Measurements from ENCODE around the gene CNTNAP2.

The CNTNAP2 gene

GRCh38 chr7:147428075-147428474 lies 1311.5 kb downstream of the CNTNAP2 start:
- DNase-seq (ENCODE audit: insufficient read length, low spot score): no peak
- no peak for TF ChIP-seq TAF1 (IDR thresholded peaks at IDR 0.05; ENCODE audit: low read depth, low read length)
- TF ChIP-seq POLR2AphosphoS5 (IDR thresholded peaks at IDR 0.05; ENCODE audit: low read depth, low read length): no peak
- no peak for TF ChIP-seq PAX5 (IDR thresholded peaks at IDR 0.05; ENCODE audit: insufficient read depth, low read length, severe bottlenecking)
- no peak for TF ChIP-seq POLR2A (IDR thresholded peaks at IDR 0.05; ENCODE audit: low read depth, low read length)
- no peak for TF ChIP-seq SPI1 (IDR thresholded peaks at IDR 0.05; ENCODE audit: low read depth, low read length)
- no peak for TF ChIP-seq POU2F2 (IDR thresholded peaks at IDR 0.05; ENCODE audit: low read depth, low read length)
- no peak for FAIRE-seq

GRCh38 chr7:147429961-147430360 lies 1313.4 kb downstream of the CNTNAP2 start:
- TF ChIP-seq POLR2AphosphoS5 (IDR thresholded peaks at IDR 0.05; ENCODE audit: low read depth, low read length) (no peak), TAF1 (IDR thresholded peaks at IDR 0.05; ENCODE audit: low read depth, low read length) (no peak), POU2F2 (IDR thresholded peaks at IDR 0.05; ENCODE audit: low read depth, low read length) (no peak), PAX5 (IDR thresholded peaks at IDR 0.05; ENCODE audit: insufficient read depth, low read length, severe bottlenecking) (no peak), SPI1 (IDR thresholded peaks at IDR 0.05; ENCODE audit: low read depth, low read length) (no peak), POLR2A (IDR thresholded peaks at IDR 0.05; ENCODE audit: low read depth, low read length) (no peak)
- FAIRE-seq (no peak), DNase-seq (ENCODE audit: insufficient read length, low spot score) (no peak)

GRCh38 chr7:147432079-147432478 lies 1315.5 kb downstream of the CNTNAP2 start:
- FAIRE-seq (no peak), DNase-seq (ENCODE audit: insufficient read length, low spot score) (no peak)
- no peak for TF ChIP-seq POLR2A (IDR thresholded peaks at IDR 0.05; ENCODE audit: low read depth, low read length)
- no peak for TF ChIP-seq TAF1 (IDR thresholded peaks at IDR 0.05; ENCODE audit: low read depth, low read length)
- TF ChIP-seq POLR2AphosphoS5 (IDR thresholded peaks at IDR 0.05; ENCODE audit: low read depth, low read length): no peak
- TF ChIP-seq PAX5 (IDR thresholded peaks at IDR 0.05; ENCODE audit: insufficient read depth, low read length, severe bottlenecking): no peak
- TF ChIP-seq POU2F2 (IDR thresholded peaks at IDR 0.05; ENCODE audit: low read depth, low read length): no peak
- no peak for TF ChIP-seq SPI1 (IDR thresholded peaks at IDR 0.05; ENCODE audit: low read depth, low read length)

- TF ChIP-seq POLR2A (IDR thresholded peaks at IDR 0.05; ENCODE audit: low read depth, low read length) (no peak), POLR2AphosphoS5 (IDR thresholded peaks at IDR 0.05; ENCODE audit: low read depth, low read length) (no peak), SPI1 (IDR thresholded peaks at IDR 0.05; ENCODE audit: low read depth, low read length) (no peak), POU2F2 (IDR thresholded peaks at IDR 0.05; ENCODE audit: low read depth, low read length) (no peak), TAF1 (IDR thresholded peaks at IDR 0.05; ENCODE audit: low read depth, low read length) (no peak), PAX5 (IDR thresholded peaks at IDR 0.05; ENCODE audit: insufficient read depth, low read length, severe bottlenecking) (no peak)
- DNase-seq (ENCODE audit: insufficient read length, low spot score) (no peak), FAIRE-seq (no peak)
Measured at GRCh38 chr7:147432576-147432975, 1316.0 kb downstream of the CNTNAP2 start.

- no peak for FAIRE-seq
- TF ChIP-seq TAF1 (IDR thresholded peaks at IDR 0.05; ENCODE audit: low read depth, low read length) (no peak), POLR2A (IDR thresholded peaks at IDR 0.05; ENCODE audit: low read depth, low read length) (no peak), POU2F2 (IDR thresholded peaks at IDR 0.05; ENCODE audit: low read depth, low read length) (no peak), POLR2AphosphoS5 (IDR thresholded peaks at IDR 0.05; ENCODE audit: low read depth, low read length) (no peak), SPI1 (IDR thresholded peaks at IDR 0.05; ENCODE audit: low read depth, low read length) (no peak), PAX5 (IDR thresholded peaks at IDR 0.05; ENCODE audit: insufficient read depth, low read length, severe bottlenecking) (no peak)
Measured at GRCh38 chr7:147436718-147437117, 1320.1 kb downstream of the CNTNAP2 start.

GRCh38 chr7:147438216-147438615 lies 1321.6 kb downstream of the CNTNAP2 start:
- TF ChIP-seq POU2F2 (IDR thresholded peaks at IDR 0.05; ENCODE audit: low read depth, low read length): no peak
- no peak for TF ChIP-seq POLR2A (IDR thresholded peaks at IDR 0.05; ENCODE audit: low read depth, low read length)
- no peak for TF ChIP-seq PAX5 (IDR thresholded peaks at IDR 0.05; ENCODE audit: insufficient read depth, low read length, severe bottlenecking)
- no peak for TF ChIP-seq POLR2AphosphoS5 (IDR thresholded peaks at IDR 0.05; ENCODE audit: low read depth, low read length)
- TF ChIP-seq SPI1 (IDR thresholded peaks at IDR 0.05; ENCODE audit: low read depth, low read length): no peak
- TF ChIP-seq TAF1 (IDR thresholded peaks at IDR 0.05; ENCODE audit: low read depth, low read length): no peak
- FAIRE-seq (no peak), DNase-seq (ENCODE audit: insufficient read length, low spot score) (no peak)

More at GRCh38 chr7:147436718-147437117, 1320.1 kb downstream of the CNTNAP2 start:
- DNase-seq (ENCODE audit: insufficient read length, low spot score): no peak

- FAIRE-seq: no peak
Measured at GRCh38 chr7:147443942-147444341, 1327.3 kb downstream of the CNTNAP2 start.

GRCh38 chr7:147452816-147453215 lies 1336.2 kb downstream of the CNTNAP2 start:
- DNase-seq (ENCODE audit: insufficient read length, low spot score) (no peak), FAIRE-seq (no peak)
- TF ChIP-seq TAF1 (IDR thresholded peaks at IDR 0.05; ENCODE audit: low read depth, low read length): no peak
- TF ChIP-seq PAX5 (IDR thresholded peaks at IDR 0.05; ENCODE audit: insufficient read depth, low read length, severe bottlenecking): no peak
- TF ChIP-seq POU2F2 (IDR thresholded peaks at IDR 0.05; ENCODE audit: low read depth, low read length): no peak
- TF ChIP-seq POLR2A (IDR thresholded peaks at IDR 0.05; ENCODE audit: low read depth, low read length): no peak
- no peak for TF ChIP-seq SPI1 (IDR thresholded peaks at IDR 0.05; ENCODE audit: low read depth, low read length)
- TF ChIP-seq POLR2AphosphoS5 (IDR thresholded peaks at IDR 0.05; ENCODE audit: low read depth, low read length): no peak

More at GRCh38 chr7:147443942-147444341, 1327.3 kb downstream of the CNTNAP2 start:
- TF ChIP-seq POU2F2 (IDR thresholded peaks at IDR 0.05; ENCODE audit: low read depth, low read length) (no peak), POLR2AphosphoS5 (IDR thresholded peaks at IDR 0.05; ENCODE audit: low read depth, low read length) (no peak), TAF1 (IDR thresholded peaks at IDR 0.05; ENCODE audit: low read depth, low read length) (no peak), POLR2A (IDR thresholded peaks at IDR 0.05; ENCODE audit: low read depth, low read length) (no peak), PAX5 (IDR thresholded peaks at IDR 0.05; ENCODE audit: insufficient read depth, low read length, severe bottlenecking) (no peak), SPI1 (IDR thresholded peaks at IDR 0.05; ENCODE audit: low read depth, low read length) (no peak)
- DNase-seq (ENCODE audit: insufficient read length, low spot score): no peak

GRCh38 chr7:147465223-147465622 lies 1348.6 kb downstream of the CNTNAP2 start:
- DNase-seq (ENCODE audit: insufficient read length, low spot score) (no peak), FAIRE-seq (no peak)
- no peak for TF ChIP-seq POU2F2 (IDR thresholded peaks at IDR 0.05; ENCODE audit: low read depth, low read length)
- no peak for TF ChIP-seq POLR2A (IDR thresholded peaks at IDR 0.05; ENCODE audit: low read depth, low read length)
- TF ChIP-seq POLR2AphosphoS5 (IDR thresholded peaks at IDR 0.05; ENCODE audit: low read depth, low read length): no peak
- TF ChIP-seq PAX5 (IDR thresholded peaks at IDR 0.05; ENCODE audit: insufficient read depth, low read length, severe bottlenecking): no peak

GRCh38 chr7:147472556-147472955 lies 1356.0 kb downstream of the CNTNAP2 start:
- TF ChIP-seq POLR2AphosphoS5 (IDR thresholded peaks at IDR 0.05; ENCODE audit: low read depth, low read length) (no peak), PAX5 (IDR thresholded peaks at IDR 0.05; ENCODE audit: insufficient read depth, low read length, severe bottlenecking) (no peak), POLR2A (IDR thresholded peaks at IDR 0.05; ENCODE audit: low read depth, low read length) (no peak), SPI1 (IDR thresholded peaks at IDR 0.05; ENCODE audit: low read depth, low read length) (no peak), TAF1 (IDR thresholded peaks at IDR 0.05; ENCODE audit: low read depth, low read length) (no peak), POU2F2 (IDR thresholded peaks at IDR 0.05; ENCODE audit: low read depth, low read length) (no peak)
- FAIRE-seq (no peak), DNase-seq (ENCODE audit: insufficient read length, low spot score) (no peak)
